ENCODE data around the gene KCNK15. TPM values are rescaled to one million over a fixed set of nuclear protein-coding genes. Genes with fewer than 3 reads are reported as not detected.
"Not testable (repeated sequence)": the region's sequence is repeated elsewhere in the genome, so short reads cannot be mapped to it uniquely, and the experiment has no call there.

KCNK15 gene
- total RNA-seq = not detected

DNA sequence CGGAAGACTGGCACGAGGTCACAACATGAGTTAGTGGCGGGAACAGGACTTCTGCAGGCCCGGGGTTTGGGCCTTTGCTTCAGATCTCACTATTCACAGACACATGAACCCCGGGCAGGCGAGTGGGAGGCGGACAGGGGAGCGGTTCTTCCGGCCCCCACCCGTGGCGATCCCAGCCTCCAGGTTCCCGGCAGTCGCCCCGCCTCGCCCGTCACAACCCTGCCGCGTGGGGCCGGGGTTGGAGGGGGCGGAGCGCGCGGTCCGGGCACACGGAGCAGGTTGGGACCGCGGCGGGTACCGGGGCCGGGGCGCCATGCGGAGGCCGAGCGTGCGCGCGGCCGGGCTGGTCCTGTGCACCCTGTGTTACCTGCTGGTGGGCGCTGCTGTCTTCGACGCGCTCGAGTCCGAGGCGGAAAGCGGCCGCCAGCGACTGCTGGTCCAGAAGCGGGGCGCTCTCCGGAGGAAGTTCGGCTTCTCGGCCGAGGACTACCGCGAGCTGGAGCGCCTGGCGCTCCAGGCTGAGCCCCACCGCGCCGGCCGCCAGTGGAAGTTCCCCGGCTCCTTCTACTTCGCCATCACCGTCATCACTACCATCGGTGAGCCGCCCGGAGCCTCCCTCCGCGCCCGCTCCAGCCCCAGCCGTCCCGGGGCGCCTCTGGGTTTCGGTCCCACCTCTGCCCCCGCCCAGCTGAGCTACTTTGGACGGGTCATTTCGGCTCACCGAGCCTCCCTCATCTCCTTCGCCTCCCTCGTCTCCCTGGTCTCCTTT, at the start of gene KCNK15:
TSS of gene KCNK15 (plus strand) at position 268 of the 769 bp plus-strand sequence. CDS start at position 314, 46 bp downstream.
- ChIA-PET CTCF (interaction anchor here (1.1 to 2.1 kb wide), 3 partner anchors 11 to 63 kb away, joined by 3 to 16 read pairs (median 4); no protein-coding TSS in a partner anchor), POLR2A (interaction anchor here (0.6 kb wide), 1 partner anchor 511 kb away, joined by 3 read pairs; no protein-coding TSS in a partner anchor)
- Mint-ChIP-seq H3K36me3 (ENCODE audit: low read depth) (no peaks in the 10 kb centered on the region), H3K4me3 (peak within 1 kb of the TSS; percentile 39), H3K4me1 (ENCODE audit: low read depth) (peaks cover 6% of the 10 kb centered on the region), H3K9me3 (ENCODE audit: insufficient read depth) (no peaks in the 10 kb centered on the region), H3K27ac (no peak within 1 kb of the TSS), H3K27me3 (ENCODE audit: low read depth) (peaks cover 25% of the 10 kb centered on the region)
- ATAC-seq (peak; percentile 78), DNase-seq (peak; percentile 28)

DNA sequence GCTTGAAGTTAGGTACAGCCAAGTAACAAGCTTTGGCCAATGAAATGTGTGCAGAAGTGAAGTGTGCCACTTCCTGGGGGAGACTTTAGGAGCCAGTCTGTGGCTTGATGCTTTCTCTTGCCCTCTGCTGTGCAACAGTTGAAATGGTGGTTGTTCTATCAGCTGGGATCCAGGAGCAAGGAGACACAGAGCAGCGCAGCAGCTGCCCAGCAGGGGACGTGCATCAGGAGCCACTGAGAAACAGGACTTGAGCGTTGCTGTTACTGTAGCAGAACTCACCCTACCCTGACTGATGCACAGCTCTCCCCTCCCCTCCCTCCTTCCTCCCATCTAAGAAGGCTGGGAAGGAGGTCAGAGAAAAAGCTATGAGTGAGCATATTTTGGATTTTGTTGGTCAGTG, 49.4 kb upstream of the KCNK15 start:
- H3K4me1 Mint-ChIP-seq (ENCODE audit: low read depth) = peaks cover 10% of the 10 kb centered on the region
- no peaks in the 10 kb centered on the region for H3K36me3 Mint-ChIP-seq (ENCODE audit: low read depth)
- no peak overlapping the region for H3K4me3 Mint-ChIP-seq
- H3K9me3 Mint-ChIP-seq (ENCODE audit: insufficient read depth) = no peaks in the 10 kb centered on the region
- no peaks in the 10 kb centered on the region for H3K27me3 Mint-ChIP-seq (ENCODE audit: low read depth)
- no peak overlapping the region for H3K27ac Mint-ChIP-seq
- ChIA-PET POLR2A (interaction anchor here (0.6 kb wide), 1 partner anchor 19 kb away, joined by 4 read pairs; the partner anchor contains the start of gene CCN5), CTCF (interaction anchor here (0.9 to 1.4 kb wide), 2 partner anchors 11 to 13 kb away, joined by 6 to 8 read pairs; no protein-coding TSS in a partner anchor)
- DNase-seq (no peak), ATAC-seq (no peak)

DNA sequence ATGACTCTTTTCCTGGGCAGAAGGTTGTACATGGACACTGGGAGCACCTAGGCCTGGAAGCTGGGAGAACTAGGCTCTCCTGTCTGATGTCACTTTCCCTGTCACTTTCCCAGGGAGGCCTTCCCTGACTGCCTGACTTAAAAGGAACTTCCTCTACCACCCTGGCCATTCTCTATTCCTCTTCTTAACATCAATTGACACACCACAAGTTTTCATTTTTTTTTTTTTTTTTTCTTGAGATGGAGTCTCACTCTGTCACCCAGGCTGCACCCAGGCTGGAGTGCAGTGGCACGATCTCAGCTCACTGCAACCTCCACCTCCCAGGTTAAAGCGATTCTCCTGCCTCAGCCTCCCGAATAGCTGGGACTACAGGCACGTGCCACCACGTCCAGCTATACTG, 48.6 kb upstream of the KCNK15 start:
- POLR2A ChIA-PET; H3K4me1 Mint-ChIP-seq (ENCODE audit: low read depth); H3K9me3 Mint-ChIP-seq (ENCODE audit: insufficient read depth); H3K4me3 Mint-ChIP-seq; DNase-seq; H3K27ac Mint-ChIP-seq; H3K36me3 Mint-ChIP-seq (ENCODE audit: low read depth); ATAC-seq; H3K27me3 Mint-ChIP-seq (ENCODE audit: low read depth): not testable (repeated sequence)
- CTCF ChIA-PET = interaction anchor here (0.9 to 1.4 kb wide), 2 partner anchors 12 to 14 kb away, joined by 6 to 8 read pairs; no protein-coding TSS in a partner anchor

DNA sequence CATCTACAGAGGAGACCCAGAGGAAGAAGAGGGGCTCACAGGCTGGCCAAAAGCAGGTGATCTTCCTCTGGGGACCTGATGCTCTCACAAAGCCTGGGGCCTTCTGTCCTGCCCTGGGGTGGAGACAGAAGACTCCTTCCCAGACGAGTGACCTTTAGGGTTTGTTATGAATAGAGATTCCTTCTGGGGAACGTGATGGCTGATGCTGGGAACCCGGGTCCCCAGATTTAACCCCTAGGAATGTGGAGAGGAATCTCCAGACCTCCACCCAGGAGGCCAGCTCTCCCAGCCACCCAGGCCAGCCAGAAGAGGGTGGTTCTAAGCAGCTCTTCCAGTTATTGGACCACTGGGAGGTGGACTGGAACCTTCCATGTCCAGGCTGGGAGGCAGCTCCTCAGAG, 47.3 kb upstream of the KCNK15 start:
- no peak overlapping the region for H3K4me3 Mint-ChIP-seq
- no peak for ATAC-seq
- CTCF ChIA-PET = interaction anchor here (1.0 kb wide), 1 partner anchor 13 kb away, joined by 3 read pairs; no protein-coding TSS in a partner anchor
- no peaks in the 10 kb centered on the region for H3K36me3 Mint-ChIP-seq (ENCODE audit: low read depth)
- no peaks in the 10 kb centered on the region for H3K27me3 Mint-ChIP-seq (ENCODE audit: low read depth)
- H3K4me1 Mint-ChIP-seq (ENCODE audit: low read depth) = peaks cover 10% of the 10 kb centered on the region
- no peak for DNase-seq
- POLR2A ChIA-PET = no interaction called here
- H3K9me3 Mint-ChIP-seq (ENCODE audit: insufficient read depth) = no peaks in the 10 kb centered on the region
- no peak overlapping the region for H3K27ac Mint-ChIP-seq

DNA sequence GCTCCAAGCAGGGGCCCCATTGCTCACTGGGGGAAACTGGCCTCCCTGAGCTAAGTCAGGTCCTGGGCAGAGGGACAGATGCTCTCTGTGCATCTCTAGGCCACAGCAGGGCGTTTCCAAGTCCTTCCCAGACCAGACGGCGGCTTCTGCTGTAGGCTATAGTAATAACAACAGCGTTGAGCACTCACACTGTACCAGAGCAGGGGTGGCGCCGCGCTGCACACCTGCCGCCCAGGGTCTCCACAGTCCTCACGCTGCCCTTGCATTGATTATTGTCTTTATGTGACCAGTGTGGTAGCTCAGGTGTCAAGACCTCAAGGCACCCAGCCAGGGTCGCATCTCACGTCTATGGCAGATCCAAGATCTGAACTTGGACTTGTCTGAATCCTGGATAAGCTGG, 45.4 kb upstream of the KCNK15 start:
- peaks cover 7% of the 10 kb centered on the region for H3K4me1 Mint-ChIP-seq (ENCODE audit: low read depth)
- H3K27me3 Mint-ChIP-seq (ENCODE audit: low read depth) = peaks cover under 1% of the 10 kb centered on the region
- ChIA-PET POLR2A (no interaction called here), CTCF (interaction anchor here (1.8 kb wide), 1 partner anchor 16 kb away, joined by 8 read pairs; no protein-coding TSS in a partner anchor)
- ATAC-seq (no peak), DNase-seq (no peak)
- no peak overlapping the region for H3K4me3 Mint-ChIP-seq
- H3K36me3 Mint-ChIP-seq (ENCODE audit: low read depth) = no peaks in the 10 kb centered on the region
- no peaks in the 10 kb centered on the region for H3K9me3 Mint-ChIP-seq (ENCODE audit: insufficient read depth)
- no peak overlapping the region for H3K27ac Mint-ChIP-seq

DNA sequence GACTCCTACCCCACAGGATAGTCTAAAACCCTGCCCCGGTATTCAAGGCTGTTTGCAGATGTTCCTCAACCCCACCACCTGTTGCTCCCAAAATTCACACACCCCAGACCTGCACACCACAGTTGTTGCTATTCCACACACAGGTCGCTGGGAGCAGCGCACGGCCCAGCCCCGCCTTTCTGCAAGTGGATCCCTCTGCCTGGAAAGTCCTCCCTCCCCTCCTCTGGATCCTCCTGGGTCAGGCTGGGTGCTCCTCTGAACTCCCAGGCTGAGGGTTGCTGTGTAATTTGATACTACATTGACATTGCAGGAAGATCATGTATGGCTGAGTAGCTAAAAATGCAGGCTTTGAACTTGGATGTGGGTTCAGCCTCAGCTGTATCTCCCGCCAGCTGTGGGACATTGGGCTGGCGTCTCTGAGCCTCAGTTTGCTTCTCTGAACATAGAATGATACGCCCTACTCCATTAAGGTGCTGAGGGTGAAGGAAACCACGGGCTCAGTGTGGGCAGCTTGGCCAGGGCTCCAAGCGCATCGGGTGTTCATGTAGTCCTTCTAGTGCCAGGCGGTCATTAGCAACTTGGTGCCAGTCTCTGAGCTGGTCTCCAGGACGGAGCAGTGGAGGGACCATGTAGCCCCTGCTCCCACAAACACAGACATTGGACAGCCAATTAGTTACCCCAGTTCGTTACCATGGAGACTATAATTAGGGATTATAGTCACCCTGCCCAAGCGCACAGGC, 44.4 kb upstream of the KCNK15 start:
- POLR2A ChIA-PET = no interaction called here
- no peaks in the 10 kb centered on the region for H3K36me3 Mint-ChIP-seq (ENCODE audit: low read depth)
- H3K27ac Mint-ChIP-seq = no peak overlapping the region
- DNase-seq = no peak
- peaks cover 2% of the 10 kb centered on the region for H3K27me3 Mint-ChIP-seq (ENCODE audit: low read depth)
- no peak overlapping the region for H3K4me3 Mint-ChIP-seq
- H3K4me1 Mint-ChIP-seq (ENCODE audit: low read depth) = peaks cover 2% of the 10 kb centered on the region
- ATAC-seq = no peak
- no peaks in the 10 kb centered on the region for H3K9me3 Mint-ChIP-seq (ENCODE audit: insufficient read depth)
- CTCF ChIA-PET = interaction anchor here (1.0 to 1.8 kb wide), 2 partner anchors 15 to 17 kb away, joined by 3 to 8 read pairs; no protein-coding TSS in a partner anchor

DNA sequence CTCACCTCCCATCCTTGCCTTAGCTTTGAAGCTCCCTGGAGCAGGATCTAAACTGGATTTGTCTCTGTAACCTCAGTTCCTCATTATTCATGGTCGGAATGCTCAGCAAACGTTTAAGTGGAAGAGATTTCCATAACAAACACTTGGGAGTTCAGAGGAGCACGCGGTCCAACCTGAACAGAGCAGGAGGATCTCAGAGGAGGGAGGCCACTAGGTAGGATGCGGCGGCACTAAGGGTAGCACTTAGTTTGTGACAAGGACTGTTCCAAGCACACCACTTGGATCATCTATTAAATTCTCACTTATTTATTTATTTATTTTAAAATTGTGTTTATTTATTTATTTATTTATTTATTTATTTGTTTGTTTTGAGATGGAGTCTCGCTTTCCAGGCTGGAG, 43.8 kb upstream of the KCNK15 start:
- POLR2A ChIA-PET = no interaction called here
- H3K36me3 Mint-ChIP-seq (ENCODE audit: low read depth) = no peaks in the 10 kb centered on the region
- H3K4me1 Mint-ChIP-seq (ENCODE audit: low read depth) = no peaks in the 10 kb centered on the region
- H3K27me3 Mint-ChIP-seq (ENCODE audit: low read depth) = peaks cover 2% of the 10 kb centered on the region
- H3K4me3 Mint-ChIP-seq = no peak overlapping the region
- no peak for ATAC-seq
- CTCF ChIA-PET = interaction anchor here (1.0 to 1.8 kb wide), 2 partner anchors 16 to 18 kb away, joined by 3 to 8 read pairs; no protein-coding TSS in a partner anchor
- no peaks in the 10 kb centered on the region for H3K9me3 Mint-ChIP-seq (ENCODE audit: insufficient read depth)
- no peak for DNase-seq
- H3K27ac Mint-ChIP-seq = no peak overlapping the region

DNA sequence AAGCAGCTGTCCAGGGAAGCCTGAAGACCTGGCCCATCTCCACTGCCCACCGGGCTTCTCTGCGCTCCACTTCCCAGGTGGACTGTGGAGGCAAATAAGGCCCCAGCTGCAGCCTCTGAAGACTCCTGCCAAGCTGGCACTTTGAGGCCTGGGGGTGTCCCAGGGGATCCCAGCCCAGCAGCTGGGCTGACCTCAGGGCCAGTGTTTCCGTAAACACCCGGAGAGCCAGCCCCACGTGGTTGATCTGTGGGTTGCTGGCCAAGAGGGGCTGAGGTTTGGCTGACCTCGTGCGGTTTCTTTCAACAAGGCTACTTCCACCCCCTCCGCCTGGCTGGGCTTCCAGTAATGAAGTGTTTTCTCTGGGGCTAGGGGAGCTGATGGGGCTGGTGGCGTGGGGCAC, 42.9 kb upstream of the KCNK15 start:
- DNase-seq (no peak), ATAC-seq (no peak)
- H3K9me3 Mint-ChIP-seq (ENCODE audit: insufficient read depth) = no peaks in the 10 kb centered on the region
- POLR2A ChIA-PET = no interaction called here
- no peak overlapping the region for H3K27ac Mint-ChIP-seq
- H3K36me3 Mint-ChIP-seq (ENCODE audit: low read depth) = no peaks in the 10 kb centered on the region
- CTCF ChIA-PET = no interaction called here
- no peak overlapping the region for H3K4me3 Mint-ChIP-seq
- no peaks in the 10 kb centered on the region for H3K4me1 Mint-ChIP-seq (ENCODE audit: low read depth)
- peaks cover 2% of the 10 kb centered on the region for H3K27me3 Mint-ChIP-seq (ENCODE audit: low read depth)

DNA sequence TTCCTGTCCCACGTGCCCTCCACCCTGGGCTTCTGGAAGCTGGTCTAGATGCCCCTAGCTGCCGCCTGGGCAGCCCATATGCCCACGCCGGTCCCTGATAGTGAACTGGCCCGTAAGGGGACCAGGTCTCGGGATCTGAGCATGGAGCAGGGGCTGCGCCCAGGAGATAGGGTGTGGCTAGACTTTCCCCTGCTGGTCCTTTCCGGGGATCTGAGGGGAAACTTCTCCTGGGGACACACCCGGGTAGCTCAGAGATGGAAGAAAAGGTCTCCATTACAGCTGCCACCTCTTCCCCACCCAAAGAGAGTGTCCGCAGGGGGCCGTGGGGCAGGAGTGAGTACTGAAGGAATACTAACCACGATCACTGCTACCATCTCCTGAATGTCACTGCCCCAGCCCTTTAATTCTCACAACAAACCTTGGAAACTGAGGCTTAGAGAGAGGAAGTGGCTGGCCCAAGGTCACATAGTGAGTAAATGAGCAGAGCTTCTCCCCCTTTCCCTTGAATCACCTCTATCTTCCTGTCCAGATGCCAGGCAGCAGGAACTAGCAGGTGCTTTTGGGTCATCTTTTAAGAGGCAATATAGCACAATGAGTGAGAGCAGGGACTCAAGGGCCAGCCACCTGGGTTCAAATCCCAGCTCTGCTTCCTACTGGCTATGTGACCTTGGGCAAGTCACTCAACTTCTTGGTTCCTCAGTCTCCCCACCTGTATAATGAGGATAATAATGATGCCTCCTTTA, 42.3 kb upstream of the KCNK15 start:
- Mint-ChIP-seq H3K27me3 (ENCODE audit: low read depth) (peaks cover 2% of the 10 kb centered on the region), H3K4me3 (no peak overlapping the region), H3K9me3 (ENCODE audit: insufficient read depth) (no peaks in the 10 kb centered on the region), H3K4me1 (ENCODE audit: low read depth) (no peaks in the 10 kb centered on the region), H3K27ac (no peak overlapping the region), H3K36me3 (ENCODE audit: low read depth) (no peaks in the 10 kb centered on the region)
- DNase-seq (no peak), ATAC-seq (no peak)
- ChIA-PET POLR2A (no interaction called here), CTCF (no interaction called here)

DNA sequence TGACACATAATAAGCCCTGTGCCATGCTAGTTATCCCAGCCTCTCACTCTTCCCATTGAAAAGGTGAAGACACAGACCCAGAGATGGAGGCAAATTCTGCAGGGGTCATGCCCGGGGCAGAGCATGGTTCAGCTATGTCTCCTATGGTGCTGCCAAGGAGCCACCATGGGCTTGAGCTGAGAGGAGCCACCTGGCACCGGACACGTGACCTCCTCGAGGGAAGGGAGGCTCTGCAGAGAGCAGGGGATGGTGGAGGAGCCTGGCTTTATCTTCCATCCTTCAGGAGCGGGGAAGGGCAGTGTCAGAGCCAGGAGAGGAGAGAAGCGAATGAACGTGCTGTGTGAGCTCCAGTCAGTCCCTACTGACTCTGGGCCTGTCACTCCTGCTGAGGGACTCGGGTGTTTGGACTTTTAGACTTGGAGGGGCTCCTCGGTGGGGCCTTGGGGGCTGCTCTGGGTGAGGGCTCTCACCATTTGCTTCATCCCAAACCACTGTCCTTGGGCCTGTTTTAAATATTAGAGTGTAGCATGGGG, 41.6 kb upstream of the KCNK15 start:
- H3K4me3 Mint-ChIP-seq = no peak overlapping the region
- ATAC-seq = no peak
- H3K36me3 Mint-ChIP-seq (ENCODE audit: low read depth) = no peaks in the 10 kb centered on the region
- H3K27ac Mint-ChIP-seq = no peak overlapping the region
- no peaks in the 10 kb centered on the region for H3K9me3 Mint-ChIP-seq (ENCODE audit: insufficient read depth)
- POLR2A ChIA-PET = no interaction called here
- CTCF ChIA-PET = interaction anchor here (1.2 to 1.3 kb wide), 2 partner anchors 20 to 29 kb away, joined by 3 to 5 read pairs; no protein-coding TSS in a partner anchor
- H3K27me3 Mint-ChIP-seq (ENCODE audit: low read depth) = peaks cover 2% of the 10 kb centered on the region
- DNase-seq = no peak
- no peaks in the 10 kb centered on the region for H3K4me1 Mint-ChIP-seq (ENCODE audit: low read depth)

DNA sequence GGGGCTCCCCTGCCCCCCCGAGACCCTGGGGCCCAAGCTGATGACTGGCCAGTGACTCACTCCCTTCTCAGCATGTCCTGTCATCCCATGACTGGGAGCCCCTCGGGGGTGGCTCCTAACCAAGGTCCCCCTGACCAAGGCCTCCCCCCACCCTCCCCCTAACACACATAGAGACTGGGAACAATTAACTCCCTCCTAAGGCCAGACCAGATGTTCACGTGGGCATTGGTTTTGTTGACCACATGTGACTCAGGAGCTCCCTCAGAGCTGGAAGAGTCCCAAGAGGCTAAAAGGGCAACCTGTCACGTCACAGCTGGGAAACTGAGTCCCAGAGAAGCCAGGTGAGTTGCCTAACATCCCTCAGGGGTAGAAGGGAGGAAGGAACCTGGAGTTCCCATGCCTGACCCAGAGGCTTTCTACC, 41.1 kb upstream of the KCNK15 start:
- no peaks in the 10 kb centered on the region for H3K4me1 Mint-ChIP-seq (ENCODE audit: low read depth)
- ATAC-seq (no peak), DNase-seq (no peak)
- no peaks in the 10 kb centered on the region for H3K9me3 Mint-ChIP-seq (ENCODE audit: insufficient read depth)
- H3K27ac Mint-ChIP-seq = no peak overlapping the region
- no peak overlapping the region for H3K4me3 Mint-ChIP-seq
- no peaks in the 10 kb centered on the region for H3K36me3 Mint-ChIP-seq (ENCODE audit: low read depth)
- peaks cover 2% of the 10 kb centered on the region for H3K27me3 Mint-ChIP-seq (ENCODE audit: low read depth)
- POLR2A ChIA-PET = no interaction called here
- CTCF ChIA-PET = interaction anchor here (1.2 to 1.3 kb wide), 2 partner anchors 21 to 28 kb away, joined by 3 to 5 read pairs; no protein-coding TSS in a partner anchor
